NCI-H1694 (cell line): Measurements from ENCODE around the gene EXOC3L4.
"Not testable (repeated sequence)": the region's sequence is repeated elsewhere in the genome, so short reads cannot be mapped to it uniquely, and the experiment has no call there.

Experiments used
- DNase-seq: peaks from one replicate; lab custom pipeline; 2025; lab: John Stamatoyannopoulos, UW

EXOC3L4 gene

GRCh38 chr14:103151270-103151945 lies 56.9 kb downstream of the EXOC3L4 start:
- no peak for DNase-seq

GRCh38 chr14:103155010-103155409 lies 60.5 kb downstream of the EXOC3L4 start:
- DNase-seq, result no peak

DNA sequence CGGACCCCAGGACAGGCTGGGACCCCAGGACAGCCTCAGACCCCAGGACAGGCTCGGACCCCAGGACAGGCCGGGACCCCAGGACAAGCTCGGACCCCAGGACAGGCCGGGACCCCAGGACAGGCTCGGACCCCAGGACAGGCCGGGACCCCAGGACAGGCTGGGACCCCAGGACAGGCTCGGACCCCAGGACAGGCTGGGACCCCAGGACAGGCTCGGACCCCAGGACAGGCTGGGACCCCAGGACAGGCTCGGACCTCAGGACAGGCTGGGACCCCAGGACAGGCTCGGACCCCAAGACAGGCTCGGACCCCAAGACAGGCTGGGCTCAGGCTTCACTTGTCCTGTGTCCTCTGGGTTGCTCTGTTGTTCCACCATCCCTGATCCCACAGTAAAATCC lies 60.9 kb downstream of the EXOC3L4 start:
- DNase-seq, result not testable (repeated sequence)

- DNase-seq, result no peak
These were observed 61.4 kb downstream of the EXOC3L4 start for GRCh38 chr14:103155826-103156394.

DNA sequence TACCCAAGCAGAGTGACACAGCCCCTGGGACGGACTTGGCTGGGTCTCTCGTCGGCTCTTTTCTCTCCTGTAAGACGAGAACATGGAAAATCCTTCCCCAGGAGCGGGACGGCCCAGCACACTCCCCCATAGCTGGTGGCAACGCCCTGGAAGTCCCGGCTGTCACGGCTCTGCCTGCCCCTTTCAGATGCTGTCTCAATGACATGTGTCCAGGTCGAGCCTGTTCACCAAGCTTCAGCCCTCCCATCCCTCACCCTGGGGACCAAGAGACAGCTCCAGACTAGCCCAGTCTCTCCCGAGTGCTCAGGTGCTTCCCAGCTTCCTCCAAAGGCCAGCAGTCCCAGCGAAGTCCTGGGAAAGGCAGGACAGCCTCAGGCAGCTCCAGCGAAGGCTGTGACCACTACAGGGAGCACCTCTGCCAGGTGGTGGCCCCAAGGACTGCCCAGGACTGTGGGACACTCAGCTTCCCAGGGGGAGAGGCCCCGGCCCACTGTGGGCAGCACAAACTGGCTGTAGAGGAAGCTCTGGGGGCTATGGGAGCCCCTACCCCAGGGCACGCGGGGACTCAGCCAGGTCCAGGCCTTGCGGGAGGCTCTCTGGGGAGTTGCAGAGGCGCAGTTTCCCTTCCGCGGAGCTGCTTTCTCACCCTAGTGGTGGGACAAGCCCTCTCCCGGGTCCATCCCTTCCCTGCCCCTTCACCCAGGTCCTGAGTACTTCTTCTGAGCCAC lies 62.3 kb downstream of the EXOC3L4 start:
- no peak for DNase-seq

DNA sequence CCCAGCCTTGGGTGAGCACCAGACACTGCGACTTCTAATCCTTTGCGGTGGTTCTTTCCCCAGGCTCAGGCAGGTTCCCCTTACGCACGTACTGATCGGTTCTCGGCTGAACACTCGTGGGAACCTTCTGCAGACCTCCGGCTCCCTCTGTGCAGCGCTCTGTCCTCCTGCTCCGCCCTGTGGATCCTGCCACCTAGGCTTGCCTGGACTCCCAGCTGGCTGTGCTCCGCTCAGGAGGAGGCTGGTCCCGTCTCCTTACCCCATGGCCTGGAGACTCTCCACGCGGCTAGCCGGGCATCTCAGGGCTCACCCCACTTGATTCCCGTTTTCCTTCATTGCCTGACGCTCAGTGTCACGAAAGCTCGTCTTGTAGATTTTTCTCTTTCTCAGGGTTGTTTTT lies 63.4 kb downstream of the EXOC3L4 start:
- no peak for DNase-seq

DNA sequence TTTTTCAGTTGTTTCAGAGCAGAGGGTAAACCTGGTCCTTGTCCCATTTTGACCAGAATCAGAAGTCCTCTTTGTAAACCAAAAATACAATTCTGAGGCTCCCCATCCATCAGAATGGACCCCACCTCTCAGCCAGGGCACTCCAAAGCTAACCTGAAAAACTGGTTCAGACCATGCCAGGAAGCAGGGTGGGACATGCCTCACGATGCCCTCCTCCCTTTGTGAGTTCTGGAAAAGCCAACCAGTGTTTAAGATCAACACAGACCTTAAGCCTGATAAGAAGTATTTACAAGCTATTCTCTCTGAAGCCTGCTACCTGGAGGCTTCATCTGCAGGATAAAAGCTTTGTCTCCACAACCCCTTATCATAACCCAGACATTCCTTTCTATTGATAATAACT lies 64.2 kb downstream of the EXOC3L4 start:
- DNase-seq, result no peak
